ENCODE data around the gene CEP104.

DNA sequence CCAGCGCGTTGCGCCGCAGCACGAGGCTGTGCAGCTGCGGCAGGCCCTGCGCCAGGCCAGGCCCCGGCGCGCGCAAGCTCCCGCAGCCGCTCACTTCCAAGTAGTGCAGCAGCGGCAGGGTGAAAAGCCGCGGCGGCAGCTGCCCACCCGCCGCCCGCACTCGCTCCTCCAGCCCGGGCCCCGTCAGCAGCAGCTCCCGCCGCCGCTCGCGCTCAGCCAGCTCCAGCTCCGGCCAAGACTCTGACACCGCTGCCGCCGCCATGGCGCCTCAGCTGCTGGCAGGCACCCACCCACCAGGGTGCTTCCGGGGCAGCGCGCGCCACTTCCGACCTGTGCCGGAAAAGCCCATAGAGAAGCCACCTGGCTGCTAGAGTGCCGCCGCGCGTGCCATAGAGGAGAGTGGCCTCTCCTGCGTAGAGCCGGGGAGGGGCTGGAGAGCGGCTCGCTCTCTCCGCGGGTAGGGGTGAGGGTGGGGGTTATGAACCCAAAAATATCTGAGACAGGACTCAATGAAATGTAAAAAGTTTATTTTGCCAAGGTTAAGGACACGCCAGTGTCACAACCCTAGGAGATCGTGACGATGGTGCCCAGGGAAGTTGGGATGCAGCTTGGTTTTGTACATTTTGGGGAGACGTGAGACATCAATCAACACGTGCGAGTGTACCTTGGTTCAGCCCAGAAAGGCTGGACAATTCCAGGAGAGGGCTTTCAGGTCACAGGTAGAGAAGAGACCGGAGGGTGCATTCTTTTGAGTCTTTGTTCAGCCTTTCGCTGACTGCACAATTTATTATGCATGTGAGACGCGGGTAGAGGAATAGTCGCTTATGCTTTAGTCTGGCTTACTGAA, 60.6 kb downstream of the CEP104 start, which contains the start of gene LRRC47:
- TF ChIP-seq, protein P1, sequence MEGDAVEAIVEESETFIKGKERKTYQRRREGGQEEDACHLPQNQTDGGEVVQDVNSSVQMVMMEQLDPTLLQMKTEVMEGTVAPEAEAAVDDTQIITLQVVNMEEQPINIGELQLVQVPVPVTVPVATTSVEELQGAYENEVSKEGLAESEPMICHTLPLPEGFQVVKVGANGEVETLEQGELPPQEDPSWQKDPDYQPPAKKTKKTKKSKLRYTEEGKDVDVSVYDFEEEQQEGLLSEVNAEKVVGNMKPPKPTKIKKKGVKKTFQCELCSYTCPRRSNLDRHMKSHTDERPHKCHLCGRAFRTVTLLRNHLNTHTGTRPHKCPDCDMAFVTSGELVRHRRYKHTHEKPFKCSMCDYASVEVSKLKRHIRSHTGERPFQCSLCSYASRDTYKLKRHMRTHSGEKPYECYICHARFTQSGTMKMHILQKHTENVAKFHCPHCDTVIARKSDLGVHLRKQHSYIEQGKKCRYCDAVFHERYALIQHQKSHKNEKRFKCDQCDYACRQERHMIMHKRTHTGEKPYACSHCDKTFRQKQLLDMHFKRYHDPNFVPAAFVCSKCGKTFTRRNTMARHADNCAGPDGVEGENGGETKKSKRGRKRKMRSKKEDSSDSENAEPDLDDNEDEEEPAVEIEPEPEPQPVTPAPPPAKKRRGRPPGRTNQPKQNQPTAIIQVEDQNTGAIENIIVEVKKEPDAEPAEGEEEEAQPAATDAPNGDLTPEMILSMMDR (conservative IDR thresholded peaks at IDR 0.05) = no peak
- no peak for TF ChIP-seq EZH2 (IDR thresholded peaks at IDR 0.05; ENCODE audit: low read depth)

All from PC-9 (cell line).